Neural cell (in vitro differentiated cells): ENCODE results near the gene PRPF40B. TPM values are rescaled to one million over a fixed set of nuclear protein-coding genes. Genes with fewer than 3 reads are reported as not detected.

Source experiments
- H2AFZ ChIP-seq: fragments of 200-600, 300-800 bp; sonication (generic), shearing (Covaris generic); 2 replicates; pipeline ENCODE4 v1.6.0; 2014; ENCODE audit warnings: low read depth, mild to moderate bottlenecking, antibody characterized with exemption, low read length, moderate library complexity
- H3F3A ChIP-seq: fragments of 200-600 bp; shearing (Covaris generic); 2 replicates; pipeline ENCODE4 v1.6.1; 2016; ENCODE audit warnings: mild to moderate bottlenecking, moderate library complexity, mixed read lengths, antibody characterized with exemption, low read length; ENCODE audit not compliant: insufficient read depth, poor library complexity, severe bottlenecking
- H3K27ac ChIP-seq: fragments of 200-600, 300-800 bp; sonication (generic), shearing (Covaris generic); 2 replicates; pipeline ENCODE4 v1.5.1; 2014; ENCODE audit warnings: mild to moderate bottlenecking, low read length, moderate library complexity
- H3K27me3 ChIP-seq: fragments of 300-800, 200-600 bp; sonication (generic), shearing (Covaris generic); 2 replicates; pipeline ENCODE4 v1.6.0; 2014; ENCODE audit warnings: mild to moderate bottlenecking, low read depth, low read length, moderate library complexity; ENCODE audit not compliant: insufficient read depth
- H3K36me3 ChIP-seq: fragments of 300-800, 200-600 bp; sonication (generic), shearing (Covaris generic); 2 replicates; pipeline ENCODE4 v1.5.1; 2014; ENCODE audit warnings: mild to moderate bottlenecking, antibody characterized with exemption, low read length, moderate library complexity; ENCODE audit not compliant: insufficient read depth
- H3K4me2 ChIP-seq: fragments of 300-800, 200-600 bp; sonication (generic), shearing (Covaris generic); 2 replicates; pipeline ENCODE4 v1.6.0; 2014; ENCODE audit warnings: mild to moderate bottlenecking, low read length
- H3K4me3 ChIP-seq: fragments of 300-800, 200-600 bp; sonication (generic), shearing (Covaris generic); 2 replicates; pipeline ENCODE4 v1.5.1; 2014; ENCODE audit warnings: mild to moderate bottlenecking, low read length, moderate library complexity
- H3K79me2 ChIP-seq: fragments of 200-600 bp; shearing (Covaris generic); replicated peaks from 2 replicates; pipeline ENCODE4 v1.6.0; 2014; ENCODE audit warnings: mild to moderate bottlenecking, low read length, moderate library complexity; ENCODE audit not compliant: insufficient read depth
- H3K9ac ChIP-seq: fragments of 300-800, 200-600 bp; sonication (generic), shearing (Covaris generic); 2 replicates; pipeline ENCODE4 v1.6.1; 2016; ENCODE audit warnings: mild to moderate bottlenecking, low read length, mixed read lengths
- H3K9me2 ChIP-seq: fragments of 200-600 bp; shearing (Covaris generic); 2 replicates; pipeline ENCODE4 v1.6.1; 2016; ENCODE audit warnings: mild to moderate bottlenecking, low read length, mixed read lengths; ENCODE audit not compliant: insufficient read depth
- H3K9me3 ChIP-seq: fragments of 200-600, 300-800 bp; sonication (generic), shearing (Covaris generic); 2 replicates; pipeline ENCODE4 v1.6.1; 2016; ENCODE audit warnings: mild to moderate bottlenecking, mixed run types, low read length, moderate library complexity, mixed read lengths
- H4K20me1 ChIP-seq: fragments of 200-600 bp; shearing (Covaris generic); 2 replicates; pipeline ENCODE4 v1.6.1; 2016; ENCODE audit warnings: mild to moderate bottlenecking, mixed run types; ENCODE audit not compliant: insufficient read depth
- EP300 ChIP-seq: fragments of 450-650 bp; conservative IDR thresholded peaks from 2 replicates; pipeline ENCODE4 v1.6.1; 2014; ENCODE audit warnings: antibody characterized with exemption, mild to moderate bottlenecking, moderate library complexity; ENCODE audit not compliant: poor library complexity, severe bottlenecking
- EZH2 ChIP-seq: fragments of 200-600, 300-800 bp; shearing (Covaris generic), sonication (generic); IDR thresholded peaks from 2 replicates; pipeline ENCODE4 v1.6.1; 2014; ENCODE audit warnings: antibody characterized with exemption, low read length, borderline replicate concordance, mild to moderate bottlenecking; ENCODE audit not compliant: insufficient read depth, poor library complexity, severe bottlenecking
- MXI1 ChIP-seq: fragments of 450-650 bp; conservative IDR thresholded peaks from 2 replicates; pipeline ENCODE4 v1.6.1; 2014; ENCODE audit warnings: antibody characterized with exemption, mild to moderate bottlenecking; ENCODE audit not compliant: poor library complexity, severe bottlenecking
- POLR2AphosphoS5 ChIP-seq: IDR thresholded peaks from 2 replicates; pipeline ENCODE4 v1.6.1; 2012
- RAD21 ChIP-seq: fragments of 450-650 bp; conservative IDR thresholded peaks from 2 replicates; pipeline ENCODE4 v1.6.1; 2014; ENCODE audit warnings: antibody characterized with exemption, mild to moderate bottlenecking, moderate library complexity
- SMC3 ChIP-seq: fragments of 450-650 bp; conservative IDR thresholded peaks from 2 replicates; pipeline ENCODE4 v1.6.1; 2014; ENCODE audit warnings: antibody characterized with exemption, mild to moderate bottlenecking, moderate library complexity; ENCODE audit not compliant: poor library complexity
- TAF1 ChIP-seq: IDR thresholded peaks from 2 replicates; pipeline ENCODE4 v1.6.1; 2012; ENCODE audit warnings: low read depth
- polyA plus RNA-seq: library from polyadenylated mRNA; depleted of rRNA; stranded (reverse); fragments of >200 nt; gene quantifications from 2 replicates; pipeline ENCODE4 v1.2.3, GENCODE V29; 2014
- TF ChIP-seq, protein P1 (sequence below): IDR thresholded peaks from 2 replicates; pipeline ENCODE4 v1.6.1; 2012; ENCODE audit warnings: borderline replicate concordance
- TF ChIP-seq, protein P2 (sequence below): fragments of 450-650 bp; IDR thresholded peaks from 2 replicates; pipeline ENCODE4 v1.5.1; 2014; ENCODE audit warnings: antibody characterized with exemption, mild to moderate bottlenecking, moderate library complexity; ENCODE audit not compliant: poor library complexity, severe bottlenecking

PRPF40B gene
- polyA plus RNA-seq, 1 donor from 2014 or later: 42.0 TPM

DNA sequence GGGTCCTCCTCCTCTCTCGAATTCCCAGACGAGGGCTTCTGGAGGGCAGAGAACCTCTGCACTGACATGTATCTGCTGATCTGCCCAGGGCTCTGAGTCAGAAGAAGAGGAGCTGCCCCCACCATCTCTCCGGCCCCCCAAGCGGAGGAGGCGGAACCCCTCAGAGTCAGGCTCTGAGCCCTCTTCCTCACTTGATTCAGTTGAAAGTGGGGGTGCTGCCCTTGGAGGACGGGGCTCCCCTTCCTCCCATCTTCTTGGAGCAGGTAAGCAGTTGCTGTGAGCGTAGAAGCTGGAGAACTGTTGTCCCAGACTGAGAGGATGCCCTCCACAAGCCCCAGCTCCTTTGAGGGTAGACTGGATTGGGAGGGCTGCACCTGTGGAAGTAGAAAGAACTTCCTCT, 19.8 kb downstream of the PRPF40B start:
- H2AFZ ChIP-seq: no peak overlapping the region
- H3K9me3 ChIP-seq: no peaks in the 10 kb centered on the region
- H3K9me2 ChIP-seq: no peaks in the 10 kb centered on the region
- no peak overlapping the region for H3K4me3 ChIP-seq
- H3K79me2 ChIP-seq: no peaks in the 10 kb centered on the region
- no peaks in the 10 kb centered on the region for H3K27me3 ChIP-seq
- no peak overlapping the region for H3K27ac ChIP-seq
- TF ChIP-seq POLR2AphosphoS5 (no peak), EZH2 (no peak), TAF1 (no peak), RAD21 (no peak), MXI1 (no peak), SMC3 (no peak)
- TF ChIP-seq, protein P1, sequence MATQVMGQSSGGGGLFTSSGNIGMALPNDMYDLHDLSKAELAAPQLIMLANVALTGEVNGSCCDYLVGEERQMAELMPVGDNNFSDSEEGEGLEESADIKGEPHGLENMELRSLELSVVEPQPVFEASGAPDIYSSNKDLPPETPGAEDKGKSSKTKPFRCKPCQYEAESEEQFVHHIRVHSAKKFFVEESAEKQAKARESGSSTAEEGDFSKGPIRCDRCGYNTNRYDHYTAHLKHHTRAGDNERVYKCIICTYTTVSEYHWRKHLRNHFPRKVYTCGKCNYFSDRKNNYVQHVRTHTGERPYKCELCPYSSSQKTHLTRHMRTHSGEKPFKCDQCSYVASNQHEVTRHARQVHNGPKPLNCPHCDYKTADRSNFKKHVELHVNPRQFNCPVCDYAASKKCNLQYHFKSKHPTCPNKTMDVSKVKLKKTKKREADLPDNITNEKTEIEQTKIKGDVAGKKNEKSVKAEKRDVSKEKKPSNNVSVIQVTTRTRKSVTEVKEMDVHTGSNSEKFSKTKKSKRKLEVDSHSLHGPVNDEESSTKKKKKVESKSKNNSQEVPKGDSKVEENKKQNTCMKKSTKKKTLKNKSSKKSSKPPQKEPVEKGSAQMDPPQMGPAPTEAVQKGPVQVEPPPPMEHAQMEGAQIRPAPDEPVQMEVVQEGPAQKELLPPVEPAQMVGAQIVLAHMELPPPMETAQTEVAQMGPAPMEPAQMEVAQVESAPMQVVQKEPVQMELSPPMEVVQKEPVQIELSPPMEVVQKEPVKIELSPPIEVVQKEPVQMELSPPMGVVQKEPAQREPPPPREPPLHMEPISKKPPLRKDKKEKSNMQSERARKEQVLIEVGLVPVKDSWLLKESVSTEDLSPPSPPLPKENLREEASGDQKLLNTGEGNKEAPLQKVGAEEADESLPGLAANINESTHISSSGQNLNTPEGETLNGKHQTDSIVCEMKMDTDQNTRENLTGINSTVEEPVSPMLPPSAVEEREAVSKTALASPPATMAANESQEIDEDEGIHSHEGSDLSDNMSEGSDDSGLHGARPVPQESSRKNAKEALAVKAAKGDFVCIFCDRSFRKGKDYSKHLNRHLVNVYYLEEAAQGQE: no peak
- no peak overlapping the region for H3K4me2 ChIP-seq
- H3F3A ChIP-seq: no peaks in the 10 kb centered on the region
- no peaks in the 10 kb centered on the region for H4K20me1 ChIP-seq
- peaks cover 8% of the 10 kb centered on the region for H3K36me3 ChIP-seq
- H3K9ac ChIP-seq: no peak overlapping the region

DNA sequence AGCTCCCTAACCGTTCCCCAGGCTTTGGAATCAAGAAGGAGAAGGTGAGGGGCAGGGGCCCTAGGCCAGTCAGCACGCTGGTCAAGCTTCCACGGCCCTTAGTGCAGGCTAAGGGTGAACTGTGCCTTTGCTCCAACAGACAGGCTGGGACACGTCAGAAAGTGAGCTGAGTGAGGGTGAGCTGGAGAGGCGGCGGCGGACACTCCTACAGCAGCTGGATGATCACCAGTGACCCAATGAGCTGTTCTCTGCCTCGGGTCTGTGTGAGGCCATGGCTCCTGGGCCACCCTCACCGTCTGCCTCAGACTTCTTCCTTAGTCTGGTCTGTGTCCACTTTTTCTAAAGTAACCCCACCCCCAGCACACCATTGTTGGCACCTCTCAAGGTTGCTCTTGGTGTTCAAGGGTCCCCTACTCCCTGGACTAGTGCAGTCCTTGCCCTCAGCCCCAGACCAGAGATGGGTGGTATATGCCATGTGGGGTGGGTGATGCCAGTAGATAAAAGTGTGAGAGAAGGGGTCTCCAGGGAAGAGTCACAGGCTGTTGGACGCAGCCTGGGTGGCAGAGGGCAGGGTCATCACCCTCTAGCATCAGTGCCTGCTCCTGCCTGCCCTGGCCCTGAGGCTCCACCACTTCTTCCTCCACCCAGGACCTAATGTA, 20.7 kb downstream of the PRPF40B start:
- no peak overlapping the region for H3K4me3 ChIP-seq
- H4K20me1 ChIP-seq: no peaks in the 10 kb centered on the region
- no peaks in the 10 kb centered on the region for H3K9me2 ChIP-seq
- H3K4me2 ChIP-seq: no peak overlapping the region
- no peaks in the 10 kb centered on the region for H3K9me3 ChIP-seq
- no peak overlapping the region for H2AFZ ChIP-seq
- H3K27ac ChIP-seq: no peak overlapping the region
- no peaks in the 10 kb centered on the region for H3K79me2 ChIP-seq
- H3K36me3 ChIP-seq: peaks cover 6% of the 10 kb centered on the region
- H3F3A ChIP-seq: no peaks in the 10 kb centered on the region
- no peaks in the 10 kb centered on the region for H3K27me3 ChIP-seq
- no peak for TF ChIP-seq TAF1
- no peak for TF ChIP-seq SMC3
- TF ChIP-seq, protein P1: no peak
- TF ChIP-seq EZH2: no peak
- no peak for TF ChIP-seq EP300
- TF ChIP-seq MXI1: no peak
- no peak for TF ChIP-seq RAD21
- TF ChIP-seq, protein P2, sequence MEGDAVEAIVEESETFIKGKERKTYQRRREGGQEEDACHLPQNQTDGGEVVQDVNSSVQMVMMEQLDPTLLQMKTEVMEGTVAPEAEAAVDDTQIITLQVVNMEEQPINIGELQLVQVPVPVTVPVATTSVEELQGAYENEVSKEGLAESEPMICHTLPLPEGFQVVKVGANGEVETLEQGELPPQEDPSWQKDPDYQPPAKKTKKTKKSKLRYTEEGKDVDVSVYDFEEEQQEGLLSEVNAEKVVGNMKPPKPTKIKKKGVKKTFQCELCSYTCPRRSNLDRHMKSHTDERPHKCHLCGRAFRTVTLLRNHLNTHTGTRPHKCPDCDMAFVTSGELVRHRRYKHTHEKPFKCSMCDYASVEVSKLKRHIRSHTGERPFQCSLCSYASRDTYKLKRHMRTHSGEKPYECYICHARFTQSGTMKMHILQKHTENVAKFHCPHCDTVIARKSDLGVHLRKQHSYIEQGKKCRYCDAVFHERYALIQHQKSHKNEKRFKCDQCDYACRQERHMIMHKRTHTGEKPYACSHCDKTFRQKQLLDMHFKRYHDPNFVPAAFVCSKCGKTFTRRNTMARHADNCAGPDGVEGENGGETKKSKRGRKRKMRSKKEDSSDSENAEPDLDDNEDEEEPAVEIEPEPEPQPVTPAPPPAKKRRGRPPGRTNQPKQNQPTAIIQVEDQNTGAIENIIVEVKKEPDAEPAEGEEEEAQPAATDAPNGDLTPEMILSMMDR: no peak
- TF ChIP-seq POLR2AphosphoS5: no peak
- no peak overlapping the region for H3K9ac ChIP-seq
